SU-DHL-6 (cell line): ENCODE measurements around the gene TGFB2.

Source experiments
- H2AFZ ChIP-seq: fragments of 200-600 bp; sonication (generic); 2 replicates; pipeline ENCODE4 v1.6.1; 2014; ENCODE audit warnings: low read depth, mild to moderate bottlenecking, moderate library complexity, mixed read lengths, antibody characterized with exemption, low read length; ENCODE audit not compliant: severe bottlenecking
- H3F3A ChIP-seq: fragments of 200-600 bp; shearing (Covaris generic); 2 replicates; pipeline ENCODE4 v1.6.0; 2016; ENCODE audit warnings: antibody characterized with exemption, mild to moderate bottlenecking; ENCODE audit not compliant: insufficient read depth
- H3K27ac ChIP-seq: fragments of 200-600 bp; sonication (generic); 2 replicates; pipeline ENCODE4 v1.5.1; 2016; ENCODE audit warnings: low read depth, mild to moderate bottlenecking, low read length, moderate library complexity, mixed read lengths
- H3K27me3 ChIP-seq: fragments of 200-600 bp; sonication (generic), shearing (Covaris generic); 2 replicates; pipeline ENCODE4 v1.6.0; 2014; ENCODE audit warnings: mild to moderate bottlenecking, low read length
- H3K36me3 ChIP-seq: fragments of 200-600 bp; sonication (generic); 2 replicates; pipeline ENCODE4 v1.6.1; 2014; ENCODE audit warnings: mild to moderate bottlenecking, low read length, mixed read lengths
- H3K4me2 ChIP-seq: fragments of 300-600, 200-600 bp; shearing (Covaris generic), sonication (generic); 2 replicates; pipeline ENCODE4 v1.6.0; 2014; ENCODE audit warnings: low read length, low read depth, mild to moderate bottlenecking; ENCODE audit not compliant: poor library complexity, severe bottlenecking
- H3K4me3 ChIP-seq: fragments of 200-600 bp; sonication (generic); 2 replicates; pipeline ENCODE4 v1.5.1; 2014; ENCODE audit warnings: antibody characterized with exemption, low read length, mild to moderate bottlenecking, mixed read lengths; ENCODE audit not compliant: insufficient read depth, poor library complexity, severe bottlenecking
- H3K79me2 ChIP-seq: fragments of 200-600 bp; sonication (generic); 2 replicates; pipeline ENCODE4 v1.6.1; 2014; ENCODE audit warnings: mild to moderate bottlenecking, low read length, moderate library complexity; ENCODE audit not compliant: insufficient read depth
- H3K9ac ChIP-seq: fragments of 200-600 bp; sonication (generic); 2 replicates; pipeline ENCODE4 v1.7.0; 2014; ENCODE audit warnings: mild to moderate bottlenecking, low read length
- H3K9me2 ChIP-seq: fragments of 200-600 bp; sonication (generic); replicated peaks from 2 replicates; pipeline ENCODE4 v1.6.1; 2014; ENCODE audit warnings: low read length; ENCODE audit not compliant: insufficient read depth
- H3K9me3 ChIP-seq: fragments of 200-600 bp; sonication (generic); 2 replicates; pipeline ENCODE4 v1.6.1; 2014; ENCODE audit warnings: low read length, mixed read lengths; ENCODE audit not compliant: insufficient read depth
- H4K20me1 ChIP-seq: fragments of 200-600 bp; sonication (generic); 2 replicates; pipeline ENCODE4 v1.6.1; 2014; ENCODE audit warnings: low read depth, mild to moderate bottlenecking, antibody characterized with exemption, low read length, moderate library complexity, mixed read lengths
- EZH2phosphoT487 ChIP-seq: fragments of 200-600 bp; sonication (generic), shearing (Covaris generic); conservative IDR thresholded peaks from 2 replicates; pipeline ENCODE4 v1.6.1; 2018; ENCODE audit warnings: mild to moderate bottlenecking, antibody characterized with exemption, low read length, moderate library complexity, mixed read lengths
- TF ChIP-seq, protein P1 (sequence below): fragments of 200-600 bp; sonication (generic); IDR thresholded peaks from one replicate; pipeline ENCODE4 v1.5.1; 2017; ENCODE audit warnings: antibody characterized with exemption, mild to moderate bottlenecking, low read length, moderate library complexity; ENCODE audit not compliant: insufficient read depth, poor library complexity, severe bottlenecking

TGFB2 gene

DNA sequence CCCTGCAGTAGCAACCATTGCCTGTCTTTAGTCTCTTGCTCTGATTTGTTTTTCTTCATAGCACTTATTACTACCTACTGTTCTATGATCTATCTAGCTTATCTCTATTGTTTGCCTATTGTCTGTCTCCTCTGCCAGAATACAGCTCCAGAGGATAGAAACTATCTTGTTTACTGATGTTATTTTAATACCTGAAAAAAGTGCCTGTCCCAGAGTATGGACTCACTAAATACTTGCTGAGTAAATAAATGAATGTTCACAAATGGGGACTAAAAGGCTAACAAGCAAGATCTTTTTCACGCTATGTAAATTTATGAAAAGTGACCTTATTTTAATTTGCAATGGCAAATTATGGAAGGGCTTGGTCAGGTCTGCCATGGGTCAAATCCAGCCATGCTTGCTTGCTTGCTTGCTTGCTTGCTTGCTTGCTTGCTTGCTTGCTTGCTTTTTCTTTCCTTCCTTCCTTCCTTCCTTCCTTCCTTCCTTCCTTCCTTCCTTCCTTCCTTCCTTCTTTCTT, 145.3 kb downstream of the TGFB2 start:
- Histone ChIP-seq H3K4me3 (no peak overlapping the region), H3K27ac (no peak overlapping the region), H3K9ac (no peak overlapping the region), H3K9me2 (no peaks in the 10 kb centered on the region), H3K36me3 (no peaks in the 10 kb centered on the region), H2AFZ (no peak overlapping the region), H3K79me2 (no peaks in the 10 kb centered on the region), H3K27me3 (no peaks in the 10 kb centered on the region), H3K9me3 (no peaks in the 10 kb centered on the region), H3F3A (no peaks in the 10 kb centered on the region), H4K20me1 (no peaks in the 10 kb centered on the region), H3K4me2 (no peak overlapping the region)
- no peak for TF ChIP-seq EZH2phosphoT487
- TF ChIP-seq, protein P1, sequence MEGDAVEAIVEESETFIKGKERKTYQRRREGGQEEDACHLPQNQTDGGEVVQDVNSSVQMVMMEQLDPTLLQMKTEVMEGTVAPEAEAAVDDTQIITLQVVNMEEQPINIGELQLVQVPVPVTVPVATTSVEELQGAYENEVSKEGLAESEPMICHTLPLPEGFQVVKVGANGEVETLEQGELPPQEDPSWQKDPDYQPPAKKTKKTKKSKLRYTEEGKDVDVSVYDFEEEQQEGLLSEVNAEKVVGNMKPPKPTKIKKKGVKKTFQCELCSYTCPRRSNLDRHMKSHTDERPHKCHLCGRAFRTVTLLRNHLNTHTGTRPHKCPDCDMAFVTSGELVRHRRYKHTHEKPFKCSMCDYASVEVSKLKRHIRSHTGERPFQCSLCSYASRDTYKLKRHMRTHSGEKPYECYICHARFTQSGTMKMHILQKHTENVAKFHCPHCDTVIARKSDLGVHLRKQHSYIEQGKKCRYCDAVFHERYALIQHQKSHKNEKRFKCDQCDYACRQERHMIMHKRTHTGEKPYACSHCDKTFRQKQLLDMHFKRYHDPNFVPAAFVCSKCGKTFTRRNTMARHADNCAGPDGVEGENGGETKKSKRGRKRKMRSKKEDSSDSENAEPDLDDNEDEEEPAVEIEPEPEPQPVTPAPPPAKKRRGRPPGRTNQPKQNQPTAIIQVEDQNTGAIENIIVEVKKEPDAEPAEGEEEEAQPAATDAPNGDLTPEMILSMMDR, result no peak

DNA sequence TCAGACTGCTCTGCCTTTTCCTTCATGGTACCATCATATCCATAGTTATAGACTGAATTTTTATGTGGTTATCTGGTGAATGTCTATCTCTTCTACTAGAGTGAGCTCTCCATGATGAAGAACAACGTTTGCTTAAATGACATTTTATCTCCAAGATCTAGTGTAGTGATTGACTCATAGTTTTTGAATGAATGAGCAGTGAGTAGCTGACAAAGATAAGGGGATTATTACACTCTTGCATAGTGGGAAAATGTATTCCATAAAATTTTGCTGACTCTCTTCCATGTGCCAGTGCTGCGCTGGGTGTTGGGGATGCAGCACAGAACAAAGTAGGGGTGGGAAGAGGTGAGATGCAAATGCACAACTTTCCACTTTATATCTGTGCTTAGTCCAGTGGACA, 147.7 kb downstream of the TGFB2 start:
- Histone ChIP-seq H3K36me3 (no peaks in the 10 kb centered on the region), H3K27ac (no peak overlapping the region), H3K79me2 (no peaks in the 10 kb centered on the region), H3K9ac (no peak overlapping the region), H3K9me2 (no peaks in the 10 kb centered on the region), H2AFZ (no peak overlapping the region), H3K4me3 (no peak overlapping the region), H3K27me3 (no peaks in the 10 kb centered on the region), H3K9me3 (no peaks in the 10 kb centered on the region), H3F3A (no peaks in the 10 kb centered on the region), H3K4me2 (no peak overlapping the region), H4K20me1 (no peaks in the 10 kb centered on the region)
- TF ChIP-seq, protein P1, result no peak
- no peak for TF ChIP-seq EZH2phosphoT487

DNA sequence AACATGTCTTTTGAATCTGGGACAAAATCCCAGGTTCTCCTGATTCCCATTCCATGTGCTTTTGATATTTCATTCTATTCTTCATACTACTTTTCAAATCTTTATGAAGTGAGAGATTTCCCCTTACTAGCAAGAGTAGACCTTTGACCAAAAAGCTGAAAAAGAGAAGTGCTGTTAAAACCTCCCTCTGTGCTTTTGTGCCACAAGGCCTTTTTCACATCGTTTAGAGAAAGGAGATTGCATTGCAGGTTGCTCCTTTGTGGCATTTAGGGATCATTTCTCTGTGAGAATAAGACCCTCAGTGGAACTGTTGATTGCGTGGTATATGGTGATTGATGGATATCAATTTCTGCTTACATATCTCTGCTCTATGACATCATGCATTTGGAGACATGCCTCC, 148.8 kb downstream of the TGFB2 start:
- Histone ChIP-seq H3K4me3 (no peak overlapping the region), H3F3A (no peaks in the 10 kb centered on the region), H2AFZ (no peak overlapping the region), H3K9ac (no peak overlapping the region), H3K9me2 (no peaks in the 10 kb centered on the region), H3K79me2 (no peaks in the 10 kb centered on the region), H3K27ac (no peak overlapping the region), H4K20me1 (no peaks in the 10 kb centered on the region), H3K27me3 (no peaks in the 10 kb centered on the region), H3K9me3 (no peaks in the 10 kb centered on the region), H3K4me2 (no peak overlapping the region), H3K36me3 (no peaks in the 10 kb centered on the region)
- TF ChIP-seq, protein P1, result no peak
- no peak for TF ChIP-seq EZH2phosphoT487
